Upper lobe of left lung (tissue), 6 donors: Measurements from ENCODE around the gene CEP250. TPM values are rescaled to one million over a fixed set of nuclear protein-coding genes. Genes with fewer than 3 reads are reported as not detected.
A peak's percentile ranks its signal among the peaks of the same experiment; 100 is the strongest.

ENCODE experiments used
- ATAC-seq, 2 donors: fragments of 200-7000 bp; cut with Tn5 transposase; one replicate each; pipeline ENCODE4 v1.9.1; 2022; ENCODE audit warnings: mild to moderate bottlenecking in 2 of 2, moderate library complexity in 2 of 2; ENCODE audit not compliant: low FRiP score in 2 of 2
- DNase-seq, 2 donors: peaks; one replicate each; pipeline ENCODE4 v3.0.0-alpha.2; 2019 to 2020
- H3K27ac ChIP-seq, 4 donors: fragments of 200-600 bp; sonication (generic); one replicate each; pipeline ENCODE4 v1.5.1; 2016 to 2019
- H3K27me3 ChIP-seq, 4 donors: fragments of 200-600 bp; sonication (generic); one replicate each; pipeline ENCODE4 v1.5.1; 2017 to 2019
- H3K36me3 ChIP-seq, 4 donors: fragments of 200-600 bp; sonication (generic); one replicate each; pipeline ENCODE4 v1.5.1; 2016 to 2019
- H3K4me1 ChIP-seq, 4 donors: fragments of 200-600 bp; sonication (generic); one replicate each; pipeline ENCODE4 v1.5.1; 2018 to 2019
- H3K4me3 ChIP-seq, 4 donors: fragments of 200-600 bp; sonication (generic); one replicate each; pipeline ENCODE4 v1.5.1; 2017 to 2019; ENCODE audit warnings: mild to moderate bottlenecking in 2 of 4, moderate library complexity in 1 of 4
- H3K9me3 ChIP-seq, 4 donors: fragments of 200-600 bp; sonication (generic); one replicate each; pipeline ENCODE4 v1.5.1; 2018 to 2019
- EP300 ChIP-seq, 4 donors: sonication (generic); formaldehyde crosslinking; IDR thresholded peaks; one replicate each; pipeline ENCODE4 v1.5.1; 2017; ENCODE audit warnings: antibody characterized with exemption in 4 of 4, control low read depth in 2 of 4
- POLR2A ChIP-seq, 4 donors: fragments of 450-650 bp; IDR thresholded peaks; one replicate each; pipeline ENCODE4 v1.5.1; 2016 to 2017; ENCODE audit warnings: antibody characterized with exemption in 4 of 4, mild to moderate bottlenecking in 2 of 4
- POLR2AphosphoS5 ChIP-seq, 2 donors: sonication (generic); formaldehyde crosslinking; IDR thresholded peaks; one replicate each; pipeline ENCODE4 v1.5.1; 2017; ENCODE audit warnings: antibody characterized with exemption in 2 of 2
- WGBS, 2 donors: methylation state at CpG; one replicate each; pipeline ENCODE4 v1.1.5; 2017 to 2018; 5-methylcytosine and 5-hydroxymethylcytosine counted together
- total RNA-seq, 6 donors: library from RNA; depleted of rRNA in 4 of 6; stranded (reverse); fragments of >200 nt in 4 of 6; gene quantifications; one replicate each; pipeline versions ENCODE4 v1.1.0 to v1.2.1, GENCODE V29; 2016 to 2021
- TF ChIP-seq, protein P1 (sequence below), 6 experiments: fragments of 450-650 bp in 4 of 6; fragments of 200-600 bp in 2 of 6; sonication (generic) in 2 of 6; IDR thresholded peaks; one replicate each; pipeline ENCODE4 v1.5.1; 2016 to 2019; ENCODE audit warnings: antibody characterized with exemption in 6 of 6
- donor health status: DM: no; HTN: no; CAD: no; lungs with moderate emphysema.
- donor health status: DM: no; HTN: yes; CAD: no; lungs with severe emphysema.

The CEP250 gene
- total RNA-seq, 6 donors from 2014 or later: 15.4 to 66.6 (median 29.6) TPM

DNA sequence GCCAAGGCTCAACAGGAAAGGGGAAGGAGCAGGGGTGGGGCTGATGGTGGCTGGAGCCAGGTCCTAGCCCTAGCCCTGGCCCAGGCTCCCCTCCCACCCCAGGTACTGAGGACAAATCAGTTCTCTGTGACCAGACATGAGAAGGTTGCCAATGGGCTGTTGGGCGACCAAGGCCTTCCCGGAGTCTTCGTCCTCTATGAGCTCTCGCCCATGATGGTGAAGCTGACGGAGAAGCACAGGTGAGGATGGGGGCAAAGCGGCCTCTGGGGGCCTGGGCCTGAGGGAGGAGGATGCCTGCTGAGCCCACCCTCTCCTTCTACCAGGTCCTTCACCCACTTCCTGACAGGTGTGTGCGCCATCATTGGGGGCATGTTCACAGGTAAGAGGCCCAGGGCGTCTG lies 101.5 kb downstream of the CEP250 start:
- peak in 1 of 2 donors; percentile 30 for DNase-seq
- Histone ChIP-seq H3K27ac (no peak overlapping the region), H3K4me1 (peaks cover 0 to 6% (median 0%) of the 10 kb centered on the region in 4 donors), H3K9me3 (no peaks in the 10 kb centered on the region), H3K36me3 (peaks cover 3 to 66% (median 57%) of the 10 kb centered on the region in 4 donors), H3K27me3 (no peaks in the 10 kb centered on the region), H3K4me3 (no peak overlapping the region)
- no peak for ATAC-seq
- WGBS, 2 donors: 98 to 100% methylated on average over 7 to 8 of the region's 8 CpGs
- TF ChIP-seq, protein P1, sequence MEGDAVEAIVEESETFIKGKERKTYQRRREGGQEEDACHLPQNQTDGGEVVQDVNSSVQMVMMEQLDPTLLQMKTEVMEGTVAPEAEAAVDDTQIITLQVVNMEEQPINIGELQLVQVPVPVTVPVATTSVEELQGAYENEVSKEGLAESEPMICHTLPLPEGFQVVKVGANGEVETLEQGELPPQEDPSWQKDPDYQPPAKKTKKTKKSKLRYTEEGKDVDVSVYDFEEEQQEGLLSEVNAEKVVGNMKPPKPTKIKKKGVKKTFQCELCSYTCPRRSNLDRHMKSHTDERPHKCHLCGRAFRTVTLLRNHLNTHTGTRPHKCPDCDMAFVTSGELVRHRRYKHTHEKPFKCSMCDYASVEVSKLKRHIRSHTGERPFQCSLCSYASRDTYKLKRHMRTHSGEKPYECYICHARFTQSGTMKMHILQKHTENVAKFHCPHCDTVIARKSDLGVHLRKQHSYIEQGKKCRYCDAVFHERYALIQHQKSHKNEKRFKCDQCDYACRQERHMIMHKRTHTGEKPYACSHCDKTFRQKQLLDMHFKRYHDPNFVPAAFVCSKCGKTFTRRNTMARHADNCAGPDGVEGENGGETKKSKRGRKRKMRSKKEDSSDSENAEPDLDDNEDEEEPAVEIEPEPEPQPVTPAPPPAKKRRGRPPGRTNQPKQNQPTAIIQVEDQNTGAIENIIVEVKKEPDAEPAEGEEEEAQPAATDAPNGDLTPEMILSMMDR (IDR thresholded peaks at IDR 0.05): no peak
- TF ChIP-seq POLR2A (IDR thresholded peaks at IDR 0.05) (no peak), EP300 (IDR thresholded peaks at IDR 0.05) (no peak), POLR2AphosphoS5 (IDR thresholded peaks at IDR 0.05) (no peak)

DNA sequence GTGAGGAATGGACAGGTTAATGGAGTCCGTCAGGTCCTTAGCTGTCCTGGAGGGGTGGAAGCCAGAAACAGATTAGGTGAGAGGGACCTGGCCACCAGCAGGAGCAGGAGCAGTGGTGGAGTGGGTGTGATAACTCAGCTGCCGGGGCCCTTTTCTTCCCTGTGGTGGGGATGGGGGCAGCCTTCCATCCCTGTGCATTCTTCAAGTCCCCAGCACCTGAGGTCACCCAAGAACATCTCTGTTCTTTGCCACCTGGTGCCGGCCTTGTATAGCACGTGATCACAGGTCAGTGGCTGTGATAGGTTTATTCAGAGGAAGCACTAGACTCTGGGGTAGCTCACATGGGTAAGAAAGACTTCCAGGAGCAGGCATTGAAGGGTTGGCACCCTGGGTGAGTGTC lies 103.1 kb downstream of the CEP250 start:
- H3K4me3 ChIP-seq: no peak overlapping the region
- no peak for ATAC-seq
- WGBS, 2 donors: 94% methylated on average over 4 of the region's 4 CpGs
- peaks cover 3 to 52% (median 47%) of the 10 kb centered on the region in 4 donors for H3K36me3 ChIP-seq
- peaks cover 0 to 6% (median 0%) of the 10 kb centered on the region in 4 donors for H3K4me1 ChIP-seq
- H3K27ac ChIP-seq: no peak overlapping the region
- no peaks in the 10 kb centered on the region for H3K9me3 ChIP-seq
- no peak for DNase-seq
- TF ChIP-seq EP300 (IDR thresholded peaks at IDR 0.05): no peak
- no peak for TF ChIP-seq POLR2AphosphoS5 (IDR thresholded peaks at IDR 0.05)
- TF ChIP-seq, protein P1 (IDR thresholded peaks at IDR 0.05): no peak
- TF ChIP-seq POLR2A (IDR thresholded peaks at IDR 0.05): no peak
- H3K27me3 ChIP-seq: no peaks in the 10 kb centered on the region

DNA sequence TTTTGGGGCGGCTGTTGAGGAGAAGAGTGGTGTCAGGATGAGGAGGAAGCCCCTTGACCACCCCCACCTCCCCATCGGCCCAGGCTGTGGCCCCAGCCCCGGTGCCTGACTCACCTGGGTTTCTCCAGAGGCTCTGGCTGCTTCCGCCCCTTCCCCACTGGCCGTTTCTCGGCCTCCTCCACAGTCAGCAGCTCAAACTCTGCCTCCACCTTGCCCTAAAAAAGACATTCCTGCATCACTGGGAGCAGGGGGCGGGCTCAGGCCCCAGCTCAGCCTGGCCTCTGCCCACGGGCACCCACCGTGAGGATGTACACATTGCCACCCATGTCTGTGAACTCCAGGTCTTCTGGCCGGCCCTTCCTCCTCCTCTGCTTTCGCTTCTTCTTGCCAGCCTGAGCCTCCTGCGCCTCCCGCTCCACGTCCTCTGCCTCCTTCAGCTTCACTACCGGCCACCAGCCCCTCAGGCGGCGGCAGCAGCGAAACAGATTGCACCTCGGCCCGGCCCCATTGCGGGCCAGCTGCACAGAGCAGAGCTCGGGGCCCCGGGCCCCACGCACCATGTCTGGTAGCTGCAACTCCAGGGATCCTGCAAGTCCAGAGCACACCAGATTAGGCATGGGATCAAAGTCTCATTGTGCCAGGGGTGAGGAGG lies 103.8 kb downstream of the CEP250 start:
- TF ChIP-seq EP300 (IDR thresholded peaks at IDR 0.05): no peak
- no peak for TF ChIP-seq POLR2A (IDR thresholded peaks at IDR 0.05)
- no peak for TF ChIP-seq POLR2AphosphoS5 (IDR thresholded peaks at IDR 0.05)
- TF ChIP-seq, protein P1 (IDR thresholded peaks at IDR 0.05): no peak
- ATAC-seq (no peak), DNase-seq (peak in 1 of 2 donors; percentile 58)
- no peak overlapping the region for H3K27ac ChIP-seq
- no peak overlapping the region for H3K4me3 ChIP-seq
- WGBS, 2 donors: 88 to 90% methylated on average over 20 to 24 of the region's 24 CpGs
- H3K9me3 ChIP-seq: no peaks in the 10 kb centered on the region
- peaks cover 0 to 6% (median 0%) of the 10 kb centered on the region in 4 donors for H3K4me1 ChIP-seq
- H3K36me3 ChIP-seq: peaks cover 3 to 45% (median 40%) of the 10 kb centered on the region in 4 donors
- H3K27me3 ChIP-seq: no peaks in the 10 kb centered on the region

DNA sequence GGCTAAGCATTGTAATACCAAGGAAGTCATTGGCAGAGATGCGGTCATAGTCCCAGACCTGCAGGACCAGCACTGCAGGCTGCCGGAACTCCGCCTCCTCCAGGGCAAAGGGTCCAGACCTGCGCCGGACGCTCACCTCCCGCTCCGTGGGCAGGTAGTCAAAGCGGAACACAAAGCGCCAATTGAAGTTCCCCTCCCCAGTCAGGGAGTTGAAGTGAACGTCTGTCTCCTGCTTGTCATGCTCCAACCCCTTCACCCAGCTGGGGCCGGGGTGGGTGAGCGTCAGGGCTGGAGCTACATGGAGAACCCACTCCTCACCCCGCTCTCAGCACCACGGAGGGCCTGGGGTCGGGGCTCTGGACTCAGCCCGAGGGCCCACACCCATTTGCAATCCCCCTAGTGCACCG lies 104.7 kb downstream of the CEP250 start:
- ATAC-seq: no peak
- peak in 1 of 2 donors; percentile 80 for DNase-seq

More for the DNA sequence above, 104.7 kb downstream of the CEP250 start:
- TF ChIP-seq POLR2A (IDR thresholded peaks at IDR 0.05) (no peak), EP300 (IDR thresholded peaks at IDR 0.05) (no peak), POLR2AphosphoS5 (IDR thresholded peaks at IDR 0.05) (no peak)
- TF ChIP-seq, protein P1 (IDR thresholded peaks at IDR 0.05): no peak
- Histone ChIP-seq H3K4me3 (no peak overlapping the region), H3K36me3 (peaks cover 3 to 37% (median 30%) of the 10 kb centered on the region in 4 donors), H3K9me3 (no peaks in the 10 kb centered on the region), H3K27ac (no peak overlapping the region), H3K27me3 (no peaks in the 10 kb centered on the region), H3K4me1 (peaks cover 0 to 6% (median 0%) of the 10 kb centered on the region in 4 donors)
- WGBS, 2 donors: 75 to 83% methylated on average over 15 to 18 of the region's 18 CpGs
